Raji (cell line): Measurements from ENCODE around the gene FMR1NB.

ENCODE experiments used
- POLR2A ChIP-seq: IDR thresholded peaks from 2 replicates; pipeline ENCODE4 v1.6.1; 2011; ENCODE audit warnings: low read depth, low read length, control low read depth; ENCODE audit not compliant: insufficient read depth

The FMR1NB gene

GRCh38 chrX:147981038-147981752, at the start of gene FMR1NB:
Gene FMR1NB, plus strand, starts transcription at chrX:147981337. Its CDS starts 66 bp downstream, at chrX:147981403.
- no peak for TF ChIP-seq POLR2A

GRCh38 chrX:147933815-147934214, 47.3 kb upstream of the FMR1NB start:
- TF ChIP-seq POLR2A: no peak

- TF ChIP-seq POLR2A: no peak
These were observed 45.9 kb upstream of the FMR1NB start for GRCh38 chrX:147935156-147935758.

- TF ChIP-seq POLR2A: no peak
These were observed 35.9 kb upstream of the FMR1NB start for GRCh38 chrX:147945286-147945685.

- TF ChIP-seq POLR2A: no peak
These were observed 32.6 kb upstream of the FMR1NB start for GRCh38 chrX:147948531-147948930.

GRCh38 chrX:147950352-147950751, 30.8 kb upstream of the FMR1NB start:
- no peak for TF ChIP-seq POLR2A

GRCh38 chrX:147953976-147954375, 27.2 kb upstream of the FMR1NB start:
- TF ChIP-seq POLR2A: no peak

GRCh38 chrX:147957291-147957690, 23.8 kb upstream of the FMR1NB start:
- TF ChIP-seq POLR2A: no peak

GRCh38 chrX:147958291-147958690, 22.8 kb upstream of the FMR1NB start:
- no peak for TF ChIP-seq POLR2A

- TF ChIP-seq POLR2A: no peak
These were observed 20.4 kb upstream of the FMR1NB start for GRCh38 chrX:147960722-147961121.

- no peak for TF ChIP-seq POLR2A
These were observed 18.7 kb upstream of the FMR1NB start for GRCh38 chrX:147962476-147962875.

- no peak for TF ChIP-seq POLR2A
These were observed 2.2 kb upstream of the FMR1NB start for GRCh38 chrX:147978931-147979330.

GRCh38 chrX:148020329-148020728, 39.2 kb downstream of the FMR1NB start:
- no peak for TF ChIP-seq POLR2A

GRCh38 chrX:148024425-148025148, 43.5 kb downstream of the FMR1NB start:
- no peak for TF ChIP-seq POLR2A

GRCh38 chrX:148035380-148035779, 54.2 kb downstream of the FMR1NB start:
- TF ChIP-seq POLR2A: no peak

- no peak for TF ChIP-seq POLR2A
These were observed 55.9 kb downstream of the FMR1NB start for GRCh38 chrX:148037020-148037419.
